WTC11 (cell line): ENCODE measurements around the gene IFNL2. TPM values are rescaled to one million over a fixed set of nuclear protein-coding genes. Genes with fewer than 3 reads are reported as not detected.

ENCODE experiments used
- ATAC-seq: fragments of 200-7000 bp; cut with Tn5 transposase; 2 replicates; pipeline ENCODE4 v1.10.0; 2021; ENCODE audit warnings: mild to moderate bottlenecking, moderate library complexity
- CTCF ChIA-PET: fragments of 300-600 bp; sonication (Branson Sonifier 250); formaldehyde crosslinking; loops from one replicate; lab custom pipeline; 2021; ENCODE audit warnings: antibody characterized with exemption; lab: Charles Lee
- POLR2A ChIA-PET: fragments of 350-600 bp; sonication (Branson Sonifier 250); formaldehyde crosslinking; loops from one replicate; lab custom pipeline; 2021; ENCODE audit warnings: antibody characterized with exemption; lab: Charles Lee
- DNase-seq: peaks from one replicate; pipeline ENCODE4 v3.0.0; 2021; ENCODE audit warnings: low spot score
- H3K27ac Mint-ChIP-seq: 2 replicates; pipeline ENCODE4 v1.8.0; 2021; ENCODE audit warnings: mixed read lengths
- H3K27me3 Mint-ChIP-seq: 2 replicates; pipeline ENCODE4 v1.8.0; 2021; ENCODE audit warnings: low read depth, mild to moderate bottlenecking, moderate library complexity, mixed read lengths
- H3K36me3 Mint-ChIP-seq: 2 replicates; pipeline ENCODE4 v1.8.0; 2021; ENCODE audit warnings: mixed read lengths
- H3K4me1 Mint-ChIP-seq: 2 replicates; pipeline ENCODE4 v1.8.0; 2022; ENCODE audit warnings: mixed read lengths
- H3K4me3 Mint-ChIP-seq: 2 replicates; pipeline ENCODE4 v1.8.0; 2021; ENCODE audit warnings: mild to moderate bottlenecking, moderate library complexity, mixed read lengths
- H3K9me3 Mint-ChIP-seq: 2 replicates; pipeline ENCODE4 v1.8.0; 2021; ENCODE audit warnings: mixed read lengths
- AR ChIP-seq: fragments of 250-450 bp; sonication (Bioruptor Pico); IDR thresholded peaks from 2 replicates; pipeline ENCODE4 v1.9.0; 2021; ENCODE audit warnings: mild to moderate bottlenecking
- CBFB ChIP-seq: sonication (generic); formaldehyde crosslinking; IDR thresholded peaks from 2 replicates; pipeline ENCODE4 v1.8.1; 2022; ENCODE audit warnings: mild to moderate bottlenecking, low read depth, missing genetic modification reagents
- CDX4 ChIP-seq: fragments of 250-450 bp; sonication (Bioruptor Pico); IDR thresholded peaks from 2 replicates; pipeline ENCODE4 v1.9.0; 2021; ENCODE audit warnings: moderate library complexity, mild to moderate bottlenecking, inconsistent platforms, borderline replicate concordance
- CREM ChIP-seq: sonication (generic); formaldehyde crosslinking; IDR thresholded peaks from 2 replicates; pipeline ENCODE4 v1.8.1; 2022; ENCODE audit warnings: mild to moderate bottlenecking, missing genetic modification reagents, moderate library complexity
- E2F4 ChIP-seq: sonication (generic); formaldehyde crosslinking; IDR thresholded peaks from 2 replicates; pipeline ENCODE4 v1.8.1; 2022; ENCODE audit warnings: low read depth, mild to moderate bottlenecking, moderate library complexity, missing genetic modification reagents, borderline replicate concordance
- ERG ChIP-seq: fragments of 250-450 bp; sonication (Bioruptor Pico); IDR thresholded peaks from 2 replicates; pipeline ENCODE4 v1.8.0; 2021; ENCODE audit warnings: mild to moderate bottlenecking
- ESRRA ChIP-seq: sonication (generic); formaldehyde crosslinking; IDR thresholded peaks from 2 replicates; pipeline ENCODE4 v1.8.1; 2022; ENCODE audit warnings: mild to moderate bottlenecking, missing genetic modification reagents, borderline replicate concordance
- FOXJ3 ChIP-seq: sonication (generic); formaldehyde crosslinking; IDR thresholded peaks from 2 replicates; pipeline ENCODE4 v1.9.0; 2021; ENCODE audit warnings: missing genetic modification reagents, mild to moderate bottlenecking, borderline replicate concordance
- GRHL2 ChIP-seq: fragments of 250-450 bp; sonication (Bioruptor Pico); IDR thresholded peaks from 2 replicates; pipeline ENCODE4 v1.8.0; 2022; ENCODE audit warnings: mild to moderate bottlenecking, moderate library complexity; ENCODE audit not compliant: insufficient replicate concordance, severe bottlenecking
- HMGA2 ChIP-seq: fragments of 250-450 bp; sonication (Bioruptor Pico); IDR thresholded peaks from 2 replicates; pipeline ENCODE4 v1.4.0; 2021; ENCODE audit warnings: mild to moderate bottlenecking, moderate library complexity
- HMGXB4 ChIP-seq: sonication (generic); formaldehyde crosslinking; IDR thresholded peaks from 2 replicates; pipeline ENCODE4 v1.8.1; 2023; ENCODE audit warnings: mild to moderate bottlenecking, moderate library complexity, missing genetic modification reagents
- IRF2 ChIP-seq: sonication (generic); formaldehyde crosslinking; IDR thresholded peaks from 2 replicates; pipeline ENCODE4 v1.8.0; 2022; ENCODE audit warnings: low read depth, missing genetic modification reagents, borderline replicate concordance
- JAZF1 ChIP-seq: fragments of 250-450 bp; sonication (Bioruptor Pico); IDR thresholded peaks from 2 replicates; pipeline ENCODE4 v1.9.0; 2021; ENCODE audit warnings: moderate library complexity, mild to moderate bottlenecking, inconsistent platforms
- KAT7 ChIP-seq: sonication (generic); formaldehyde crosslinking; IDR thresholded peaks from 2 replicates; pipeline ENCODE4 v1.8.1; 2023; ENCODE audit warnings: missing genetic modification reagents, mild to moderate bottlenecking, borderline replicate concordance
- NFATC4 ChIP-seq: fragments of 250-450 bp; sonication (Bioruptor Pico); IDR thresholded peaks from 2 replicates; pipeline ENCODE4 v1.9.0; 2021; ENCODE audit warnings: mild to moderate bottlenecking
- NFYB ChIP-seq: sonication (generic); formaldehyde crosslinking; conservative IDR thresholded peaks from 2 replicates; pipeline ENCODE4 v1.8.0; 2022; ENCODE audit warnings: low read depth, missing genetic modification reagents
- NR3C1 ChIP-seq: sonication (generic); formaldehyde crosslinking; conservative IDR thresholded peaks from 2 replicates; pipeline ENCODE4 v1.8.1; 2023; ENCODE audit warnings: low read depth, mild to moderate bottlenecking, missing genetic modification reagents
- RELA ChIP-seq: sonication (generic); formaldehyde crosslinking; IDR thresholded peaks from 2 replicates; pipeline ENCODE4 v1.8.1; 2022; ENCODE audit warnings: missing genetic modification reagents, mild to moderate bottlenecking, borderline replicate concordance
- RORB ChIP-seq: fragments of 250-450 bp; sonication (Bioruptor Pico); IDR thresholded peaks from 2 replicates; pipeline ENCODE4 v1.9.0; 2021; ENCODE audit warnings: mild to moderate bottlenecking
- USF1 ChIP-seq: sonication (generic); formaldehyde crosslinking; IDR thresholded peaks from 2 replicates; pipeline ENCODE4 v1.8.0; 2022; ENCODE audit warnings: mild to moderate bottlenecking, missing genetic modification reagents
- ZNF219 ChIP-seq: sonication (generic); formaldehyde crosslinking; IDR thresholded peaks from 2 replicates; pipeline ENCODE4 v1.8.0; 2023; ENCODE audit warnings: missing genetic modification reagents, mild to moderate bottlenecking, borderline replicate concordance
- ZNF232 ChIP-seq: sonication (generic); formaldehyde crosslinking; IDR thresholded peaks from 2 replicates; pipeline ENCODE4 v1.8.0; 2022; ENCODE audit warnings: mild to moderate bottlenecking, missing genetic modification reagents
- ZNF263 ChIP-seq: sonication (generic); formaldehyde crosslinking; IDR thresholded peaks from 2 replicates; pipeline ENCODE4 v1.8.1; 2022; ENCODE audit warnings: low read depth, mild to moderate bottlenecking, moderate library complexity, missing genetic modification reagents
- ZNF396 ChIP-seq: fragments of 250-450 bp; sonication (Bioruptor Pico); IDR thresholded peaks from 2 replicates; pipeline ENCODE4 v1.8.0; 2021; ENCODE audit warnings: mild to moderate bottlenecking, moderate library complexity, borderline replicate concordance
- ZNF423 ChIP-seq: fragments of 250-450 bp; sonication (Bioruptor Pico); IDR thresholded peaks from 2 replicates; pipeline ENCODE4 v2.1.2; 2022; ENCODE audit warnings: mild to moderate bottlenecking, moderate library complexity
- ZNF512 ChIP-seq: sonication (generic); formaldehyde crosslinking; IDR thresholded peaks from 2 replicates; pipeline ENCODE4 v1.8.1; 2022; ENCODE audit warnings: missing genetic modification reagents, borderline replicate concordance
- ZNF671 ChIP-seq: fragments of 250-450 bp; sonication (Bioruptor Pico); IDR thresholded peaks from 2 replicates; pipeline ENCODE4 v1.8.0; 2021; ENCODE audit warnings: mild to moderate bottlenecking
- total RNA-seq: library from RNA; stranded (reverse); gene quantifications from 3 replicates; pipeline ENCODE4 v1.2.3, GENCODE V29; 2021

Gene IFNL2
- total RNA-seq, 1 experiment from 2014 or later, result not detected

- Mint-ChIP-seq H3K27me3 (peaks cover 80% of the 10 kb centered on the region), H3K9me3 (no peaks in the 10 kb centered on the region), H3K4me3 (no peak overlapping the region), H3K36me3 (no peaks in the 10 kb centered on the region), H3K27ac (no peak overlapping the region), H3K4me1 (no peaks in the 10 kb centered on the region)
- DNase-seq (no peak), ATAC-seq (no peak)
- TF ChIP-seq ZNF671 (CRISPR knock-in tag), result no peak
- TF ChIP-seq ERG (CRISPR knock-in tag), result no peak
- TF ChIP-seq E2F4 (CRISPR knock-in tag), result no peak
- TF ChIP-seq GRHL2 (CRISPR knock-in tag), result no peak
- TF ChIP-seq ESRRA (CRISPR knock-in tag), result no peak
- TF ChIP-seq JAZF1 (CRISPR knock-in tag), result no peak
- no peak for TF ChIP-seq ZNF396 (CRISPR knock-in tag)
- no peak for TF ChIP-seq CDX4
- no peak for TF ChIP-seq ZNF232 (CRISPR knock-in tag)
- TF ChIP-seq RORB, result no peak
- no peak for TF ChIP-seq RELA
- TF ChIP-seq FOXJ3, result no peak
- no peak for TF ChIP-seq NR3C1 (CRISPR knock-in tag)
- no peak for TF ChIP-seq ZNF423 (CRISPR knock-in tag)
- no peak for TF ChIP-seq USF1 (CRISPR knock-in tag)
- no peak for TF ChIP-seq CREM (CRISPR knock-in tag)
- TF ChIP-seq HMGXB4, result no peak
- no peak for TF ChIP-seq ZNF219 (CRISPR knock-in tag)
- ChIA-PET CTCF (no interaction called here), POLR2A (no interaction called here)
Observed at GRCh38 chr19:39251081-39251480, 17.1 kb upstream of the IFNL2 start.

- ATAC-seq, result no peak
- no peaks in the 10 kb centered on the region for H3K36me3 Mint-ChIP-seq
- POLR2A ChIA-PET, result no interaction called here
- H3K27me3 Mint-ChIP-seq, result peaks cover 82% of the 10 kb centered on the region
- no peak overlapping the region for H3K27ac Mint-ChIP-seq
- no peaks in the 10 kb centered on the region for H3K4me1 Mint-ChIP-seq
- DNase-seq, result no peak
- no peak overlapping the region for H3K4me3 Mint-ChIP-seq
- CTCF ChIA-PET, result no interaction called here
- peaks cover 4% of the 10 kb centered on the region for H3K9me3 Mint-ChIP-seq
- TF ChIP-seq ZNF396 (CRISPR knock-in tag) (no peak), ZNF512 (CRISPR knock-in tag) (no peak), IRF2 (CRISPR knock-in tag) (no peak), ZNF232 (CRISPR knock-in tag) (no peak), AR (no peak), HMGA2 (CRISPR knock-in tag) (no peak), KAT7 (CRISPR knock-in tag) (no peak), NFATC4 (CRISPR knock-in tag) (no peak), RELA (no peak), NFYB (no peak), ZNF263 (CRISPR knock-in tag) (no peak), CBFB (CRISPR knock-in tag) (no peak)
Observed at GRCh38 chr19:39251846-39252245, 16.4 kb upstream of the IFNL2 start.
